NAMALWA (cell line): ENCODE measurements around the gene JAZF1.

Source experiments
- DNase-seq: peaks from one replicate; pipeline ENCODE4 v3.0.0-alpha.2; 2015; ENCODE audit warnings: low spot score

The JAZF1 gene

GRCh38 chr7:28191184-28191583 is 10.6 kb upstream of the JAZF1 start:
- DNase-seq, result no peak

GRCh38 chr7:28190077-28190710 is 9.6 kb upstream of the JAZF1 start:
- no peak for DNase-seq

- DNase-seq, result no peak
Measured at GRCh38 chr7:28187012-28187411, 6.4 kb upstream of the JAZF1 start.

GRCh38 chr7:28183627-28184026 is 3.0 kb upstream of the JAZF1 start:
- peak; percentile 49 for DNase-seq

GRCh38 chr7:28182071-28182471 is 1.5 kb upstream of the JAZF1 start:
- peak; percentile 58 for DNase-seq

- DNase-seq, result peak; percentile 46
Measured at GRCh38 chr7:28181416-28181815, 821 bp upstream of the JAZF1 start.

- no peak for DNase-seq
Measured at GRCh38 chr7:28180031-28180363, 598 bp downstream of the JAZF1 start.

GRCh38 chr7:28179120-28180030 is 1.2 kb downstream of the JAZF1 start:
- peak; percentile 76 for DNase-seq

- DNase-seq, result no peak
Measured at GRCh38 chr7:28178599-28178998, 2.0 kb downstream of the JAZF1 start.

- no peak for DNase-seq
Measured at GRCh38 chr7:28177836-28178235, 2.8 kb downstream of the JAZF1 start.

GRCh38 chr7:28176645-28177044 is 4.0 kb downstream of the JAZF1 start:
- DNase-seq, result no peak

GRCh38 chr7:28176174-28176573 is 4.4 kb downstream of the JAZF1 start:
- no peak for DNase-seq

GRCh38 chr7:28174901-28175661 is 5.5 kb downstream of the JAZF1 start:
- DNase-seq, result no peak

GRCh38 chr7:28174442-28174841 is 6.2 kb downstream of the JAZF1 start:
- no peak for DNase-seq

GRCh38 chr7:28173531-28173930 is 7.1 kb downstream of the JAZF1 start:
- DNase-seq, result no peak

GRCh38 chr7:28172958-28173357 is 7.6 kb downstream of the JAZF1 start:
- no peak for DNase-seq

- DNase-seq, result no peak
Measured at GRCh38 chr7:28170701-28171100, 9.9 kb downstream of the JAZF1 start.

- DNase-seq, result peak; percentile 48
Measured at GRCh38 chr7:28169230-28169629, 11.4 kb downstream of the JAZF1 start.

- peak; percentile 80 for DNase-seq
Measured at GRCh38 chr7:28168393-28169158, 12.0 kb downstream of the JAZF1 start.

GRCh38 chr7:28166982-28167715 is 13.4 kb downstream of the JAZF1 start:
- peak; percentile 54 for DNase-seq
